Cardiac muscle cell (in vitro differentiated cells and primary cell): ENCODE measurements around the gene CTDNEP1. TPM values are rescaled to one million over a fixed set of nuclear protein-coding genes. Genes with fewer than 3 reads are reported as not detected.

Experiments
- DNase-seq, 2 donors: peaks; one replicate each; pipeline versions ENCODE4 v3.0.0 to v3.0.0-alpha.2; 2010 to 2017; ENCODE audit warnings: low read depth in 1 of 2, low spot score in 1 of 2
- H3K27ac ChIP-seq: fragments of 200-600 bp; sonication (generic); 2 replicates; pipeline ENCODE4 v1.5.1; 2016
- H3K27me3 ChIP-seq: fragments of 200-600 bp; sonication (generic); 2 replicates; pipeline ENCODE4 v1.6.0; 2016; ENCODE audit warnings: control low read depth
- H3K36me3 ChIP-seq: fragments of 200-600 bp; sonication (generic); 2 replicates; pipeline ENCODE4 v1.5.1; 2016; ENCODE audit warnings: control low read depth
- H3K4me1 ChIP-seq: fragments of 200-600 bp; sonication (generic); 2 replicates; pipeline ENCODE4 v1.8.1; 2017; ENCODE audit warnings: low read depth, mild to moderate bottlenecking, mixed run types
- H3K4me3 ChIP-seq: fragments of 200-600 bp; sonication (generic); 2 replicates; pipeline ENCODE4 v1.5.1; 2016; ENCODE audit warnings: mild to moderate bottlenecking
- H3K9me3 ChIP-seq: fragments of 200-600 bp; sonication (generic); 2 replicates; pipeline ENCODE4 v1.5.1; 2017; ENCODE audit warnings: low read depth, mild to moderate bottlenecking, control low read depth
- polyA plus RNA-seq: library from polyadenylated mRNA; unstranded; fragments of >200 nt; fragmentation: Nextera tagmentation; extraction: Ambion mirVana; gene quantifications from 2 replicates; pipeline ENCODE4 v1.2.1, GENCODE V29; 2016
- total RNA-seq: library from RNA; depleted of rRNA; stranded (reverse); fragments of >200 nt; gene quantifications from 2 replicates; pipeline ENCODE4 v1.2.3, GENCODE V29; 2016
- TF ChIP-seq, protein P1 (sequence below): IDR thresholded peaks from 2 replicates; pipeline ENCODE4 v1.5.1; 2012; ENCODE audit warnings: low read depth, mild to moderate bottlenecking, low read length

The CTDNEP1 gene
- total RNA-seq, result 76.0 and 78.3 TPM in 2 replicates
- 92.5 and 98.6 TPM in 2 replicates for polyA plus RNA-seq

GRCh38 chr17:7251661-7252175 lies at the start of gene CTDNEP1:
TSS of gene CTDNEP1 (minus strand) at chr17:7251734. CDS start at chr17:7251296, 438 bp downstream.
- TF ChIP-seq, protein P1, sequence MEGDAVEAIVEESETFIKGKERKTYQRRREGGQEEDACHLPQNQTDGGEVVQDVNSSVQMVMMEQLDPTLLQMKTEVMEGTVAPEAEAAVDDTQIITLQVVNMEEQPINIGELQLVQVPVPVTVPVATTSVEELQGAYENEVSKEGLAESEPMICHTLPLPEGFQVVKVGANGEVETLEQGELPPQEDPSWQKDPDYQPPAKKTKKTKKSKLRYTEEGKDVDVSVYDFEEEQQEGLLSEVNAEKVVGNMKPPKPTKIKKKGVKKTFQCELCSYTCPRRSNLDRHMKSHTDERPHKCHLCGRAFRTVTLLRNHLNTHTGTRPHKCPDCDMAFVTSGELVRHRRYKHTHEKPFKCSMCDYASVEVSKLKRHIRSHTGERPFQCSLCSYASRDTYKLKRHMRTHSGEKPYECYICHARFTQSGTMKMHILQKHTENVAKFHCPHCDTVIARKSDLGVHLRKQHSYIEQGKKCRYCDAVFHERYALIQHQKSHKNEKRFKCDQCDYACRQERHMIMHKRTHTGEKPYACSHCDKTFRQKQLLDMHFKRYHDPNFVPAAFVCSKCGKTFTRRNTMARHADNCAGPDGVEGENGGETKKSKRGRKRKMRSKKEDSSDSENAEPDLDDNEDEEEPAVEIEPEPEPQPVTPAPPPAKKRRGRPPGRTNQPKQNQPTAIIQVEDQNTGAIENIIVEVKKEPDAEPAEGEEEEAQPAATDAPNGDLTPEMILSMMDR, result no peak
- peak; percentile 98 to 100 for DNase-seq

GRCh38 chr17:7296189-7296861 lies 44.8 kb upstream of the CTDNEP1 start:
- Histone ChIP-seq H3K9me3 (no peaks in the 10 kb centered on the region), H3K4me3 (no peak overlapping the region), H3K4me1 (peaks cover 33% of the 10 kb centered on the region), H3K27me3 (peaks cover 4% of the 10 kb centered on the region), H3K36me3 (no peaks in the 10 kb centered on the region), H3K27ac (no peak overlapping the region)
- peak; percentile 87 to 92 for DNase-seq
- TF ChIP-seq, protein P1, result peak; percentile 92

More at GRCh38 chr17:7251661-7252175, at the start of gene CTDNEP1:
- Histone ChIP-seq H3K9me3 (no peaks in the 10 kb centered on the region), H3K4me1 (peaks cover 19% of the 10 kb centered on the region), H3K27ac (peak within 1 kb of the TSS; percentile 99), H3K27me3 (no peaks in the 10 kb centered on the region), H3K36me3 (peaks cover 8% of the 10 kb centered on the region), H3K4me3 (peak within 1 kb of the TSS; percentile 69)

DNA sequence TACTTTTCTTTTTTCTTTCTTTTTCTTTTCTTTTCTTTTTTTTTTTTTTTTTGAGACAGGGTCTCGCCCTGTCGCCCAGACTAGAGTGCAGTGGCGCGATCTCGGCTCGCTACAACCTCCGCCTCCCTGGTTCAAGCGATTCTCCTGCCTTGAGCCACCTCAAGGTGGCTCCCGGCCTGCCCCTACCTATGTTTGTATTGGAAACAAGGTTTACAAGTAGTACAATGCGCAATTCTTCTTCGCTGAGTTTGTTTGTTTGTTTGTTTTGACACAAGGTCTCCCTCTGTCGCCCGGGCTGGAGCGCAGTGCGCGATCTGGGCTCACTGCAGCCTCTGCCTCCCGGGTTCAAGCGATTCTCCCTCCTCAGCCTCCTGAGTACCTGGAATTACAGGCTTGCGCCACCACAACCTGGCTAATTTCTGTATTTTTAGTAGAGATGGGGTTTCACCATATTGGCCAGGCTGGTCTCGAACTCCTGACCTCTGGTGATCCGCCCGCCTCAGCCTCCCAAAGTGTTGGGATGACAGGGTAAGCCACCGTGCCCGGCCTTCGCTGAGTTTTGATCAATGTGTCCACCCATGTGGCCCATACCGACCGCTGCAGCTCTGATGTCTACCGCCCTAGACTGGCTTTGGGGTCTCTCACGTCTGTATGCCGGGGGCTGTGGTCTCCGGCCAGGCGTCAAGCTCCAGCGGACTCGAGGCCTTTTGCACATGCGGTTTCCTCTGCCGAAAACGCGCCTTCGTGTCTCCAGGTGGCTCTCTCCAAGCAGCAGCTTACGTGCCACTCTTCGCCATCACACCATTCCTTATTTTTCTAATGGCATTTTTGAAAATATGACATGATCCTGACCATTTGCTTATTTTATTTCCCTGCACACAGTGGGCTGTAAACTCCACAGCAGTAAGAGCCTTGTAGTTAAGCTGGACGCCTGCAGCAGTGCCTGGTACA lies 44.0 kb upstream of the CTDNEP1 start:
- Histone ChIP-seq H3K4me1 (peaks cover 41% of the 10 kb centered on the region), H3K4me3 (peak overlapping the region; percentile 14)
- no peak for DNase-seq

DNA sequence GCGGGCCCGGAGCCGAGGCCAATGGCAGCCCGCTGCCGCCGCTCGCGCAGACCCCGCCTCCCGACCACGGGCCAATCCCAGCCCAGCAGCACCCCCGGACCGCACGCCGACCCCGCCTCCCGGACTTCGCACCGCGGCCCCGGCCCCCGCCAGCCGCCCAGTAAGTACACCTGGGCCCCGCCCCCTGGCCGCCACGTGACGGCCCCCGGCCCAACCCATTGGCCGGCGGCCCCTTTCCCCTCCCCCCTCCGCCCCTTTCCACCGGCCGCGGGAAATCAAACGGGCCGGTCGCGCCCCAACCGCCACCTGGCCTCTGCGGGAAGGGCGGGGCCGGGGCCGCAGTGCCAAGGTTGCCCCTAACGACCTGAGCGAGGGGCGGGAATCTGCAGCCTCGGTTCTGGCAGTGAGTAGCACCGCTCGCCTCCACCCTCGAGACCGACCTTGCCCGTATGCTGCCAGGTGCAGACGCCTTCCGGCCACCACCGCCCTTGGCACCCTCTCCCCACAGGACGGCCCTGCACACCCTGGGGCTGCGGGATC lies 43.1 kb upstream of the CTDNEP1 start, which contains the start of gene YBX2:
Gene YBX2 (minus strand): TSS at position 26 of the 540 bp plus-strand sequence. CDS start 139 bp downstream, outside the sequence.
- H3K9me3 ChIP-seq, result no peaks in the 10 kb centered on the region

More for the DNA sequence above, 44.0 kb upstream of the CTDNEP1 start:
- Histone ChIP-seq H3K27ac (no peak overlapping the region), H3K27me3 (peaks cover 4% of the 10 kb centered on the region), H3K9me3 (no peaks in the 10 kb centered on the region), H3K36me3 (no peaks in the 10 kb centered on the region)
- TF ChIP-seq, protein P1, result no peak

More for the DNA sequence above, 43.1 kb upstream of the CTDNEP1 start, which contains the start of gene YBX2:
- Histone ChIP-seq H3K36me3 (no peaks in the 10 kb centered on the region), H3K27ac (peak within 1 kb of the TSS; percentile 5), H3K4me1 (peaks cover 41% of the 10 kb centered on the region), H3K4me3 (peak within 1 kb of the TSS; percentile 38), H3K27me3 (peaks cover 4% of the 10 kb centered on the region)
- TF ChIP-seq, protein P1, result no peak
- peak; percentile 25 to 96 for DNase-seq
